ENCODE measurements around the gene PPFIBP1. TPM values are rescaled to one million over a fixed set of nuclear protein-coding genes. Genes with fewer than 3 reads are reported as not detected.
A peak's percentile ranks its signal among the peaks of the same experiment; 100 is the strongest.

The PPFIBP1 gene
- total RNA-seq, 4 donors from 2014 or later: 135 to 199 (median 167) TPM

DNA sequence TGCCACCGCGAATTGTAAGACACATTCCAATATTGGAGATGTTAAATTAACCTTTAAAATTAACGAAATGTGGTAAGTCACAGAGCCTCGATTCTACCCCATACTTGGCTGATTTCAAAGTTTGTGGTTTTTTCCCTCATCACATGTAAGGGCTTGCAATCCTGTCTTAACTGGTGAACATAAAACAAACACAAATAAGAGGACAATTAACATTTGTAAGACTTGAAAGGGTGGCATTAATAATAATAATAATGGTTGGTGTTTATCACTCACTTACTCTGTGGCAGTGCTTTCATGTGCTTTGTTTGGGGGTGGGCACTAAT lies 26.6 kb downstream of the PPFIBP1 start:
- peak overlapping the region; percentile 63 to 80 (median 77) for H3K27ac ChIP-seq
- TF ChIP-seq, protein P1, sequence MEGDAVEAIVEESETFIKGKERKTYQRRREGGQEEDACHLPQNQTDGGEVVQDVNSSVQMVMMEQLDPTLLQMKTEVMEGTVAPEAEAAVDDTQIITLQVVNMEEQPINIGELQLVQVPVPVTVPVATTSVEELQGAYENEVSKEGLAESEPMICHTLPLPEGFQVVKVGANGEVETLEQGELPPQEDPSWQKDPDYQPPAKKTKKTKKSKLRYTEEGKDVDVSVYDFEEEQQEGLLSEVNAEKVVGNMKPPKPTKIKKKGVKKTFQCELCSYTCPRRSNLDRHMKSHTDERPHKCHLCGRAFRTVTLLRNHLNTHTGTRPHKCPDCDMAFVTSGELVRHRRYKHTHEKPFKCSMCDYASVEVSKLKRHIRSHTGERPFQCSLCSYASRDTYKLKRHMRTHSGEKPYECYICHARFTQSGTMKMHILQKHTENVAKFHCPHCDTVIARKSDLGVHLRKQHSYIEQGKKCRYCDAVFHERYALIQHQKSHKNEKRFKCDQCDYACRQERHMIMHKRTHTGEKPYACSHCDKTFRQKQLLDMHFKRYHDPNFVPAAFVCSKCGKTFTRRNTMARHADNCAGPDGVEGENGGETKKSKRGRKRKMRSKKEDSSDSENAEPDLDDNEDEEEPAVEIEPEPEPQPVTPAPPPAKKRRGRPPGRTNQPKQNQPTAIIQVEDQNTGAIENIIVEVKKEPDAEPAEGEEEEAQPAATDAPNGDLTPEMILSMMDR (IDR thresholded peaks at IDR 0.05): no peak
- TF ChIP-seq POLR2A (IDR thresholded peaks at IDR 0.05): no peak
- intact Hi-C loops (cut with DNase I): no loop called here
- DNase-seq: no peak
- H3K27me3 ChIP-seq: no peaks in the 10 kb centered on the region
- no peaks in the 10 kb centered on the region for H3K9me3 ChIP-seq
- no peaks in the 10 kb centered on the region for H3K36me3 ChIP-seq
- 76 to 83% methylated on average over 4 of the region's 4 CpGs for WGBS, 2 donors
- H3K4me1 ChIP-seq: peaks cover 44 to 62% of the 10 kb centered on the region in 2 donors
- no peak overlapping the region for H3K4me3 ChIP-seq (replicated peaks in 1 of 3)

- peak overlapping the region; percentile 30 to 79 (median 48) for H3K27ac ChIP-seq
Observed at GRCh38 chr12:27551172-27551840, 27.3 kb downstream of the PPFIBP1 start.

DNA sequence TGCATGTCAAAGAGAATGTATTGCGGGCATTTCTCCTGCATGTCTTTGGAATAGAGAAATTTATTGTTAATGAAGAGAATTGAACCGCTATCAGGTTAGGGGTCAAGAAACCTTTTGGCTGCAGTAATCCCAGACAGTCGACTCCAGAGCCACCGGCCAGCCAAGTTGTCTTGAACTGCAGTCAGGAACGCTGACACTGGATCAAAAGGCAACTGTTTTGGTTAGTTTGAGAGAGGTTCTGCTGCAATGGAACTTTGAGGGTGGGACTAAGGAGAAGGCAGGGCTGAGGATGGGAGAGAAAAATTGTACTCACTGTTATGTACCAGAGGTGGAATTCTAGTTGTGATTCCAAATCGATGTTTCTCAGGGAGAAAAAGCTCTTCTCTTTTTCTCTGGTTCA lies 28.2 kb downstream of the PPFIBP1 start:
- H3K36me3 ChIP-seq: no peaks in the 10 kb centered on the region
- WGBS, 2 donors: 87 to 90% methylated on average over 6 of the region's 6 CpGs
- H3K27me3 ChIP-seq: no peaks in the 10 kb centered on the region
- DNase-seq: no peak
- peaks cover 48 to 73% of the 10 kb centered on the region in 2 donors for H3K4me1 ChIP-seq
- no peaks in the 10 kb centered on the region for H3K9me3 ChIP-seq
- TF ChIP-seq, protein P1 (IDR thresholded peaks at IDR 0.05): no peak
- TF ChIP-seq POLR2A (IDR thresholded peaks at IDR 0.05): no peak
- H3K4me3 ChIP-seq (replicated peaks in 1 of 3): no peak overlapping the region
- intact Hi-C loops (cut with DNase I): no loop called here
- H3K27ac ChIP-seq: peak overlapping the region in 1 of 3 donors; percentile 79

More at GRCh38 chr12:27551172-27551840, 27.3 kb downstream of the PPFIBP1 start:
- no peaks in the 10 kb centered on the region for H3K27me3 ChIP-seq
- DNase-seq: no peak
- 70 to 80% methylated on average over 9 of the region's 9 CpGs for WGBS, 2 donors
- H3K4me3 ChIP-seq (replicated peaks in 1 of 3): no peak overlapping the region
- intact Hi-C loops (cut with DNase I): no loop called here
- no peak for TF ChIP-seq POLR2A (IDR thresholded peaks at IDR 0.05)
- TF ChIP-seq, protein P1 (IDR thresholded peaks at IDR 0.05): no peak
- H3K9me3 ChIP-seq: no peaks in the 10 kb centered on the region
- peaks cover 46 to 64% of the 10 kb centered on the region in 2 donors for H3K4me1 ChIP-seq
- no peaks in the 10 kb centered on the region for H3K36me3 ChIP-seq

- WGBS, 2 donors: 90 to 94% methylated on average over 8 of the region's 8 CpGs
Observed at GRCh38 chr12:27552886-27553560, 29.0 kb downstream of the PPFIBP1 start.

More at GRCh38 chr12:27552886-27553560, 29.0 kb downstream of the PPFIBP1 start:
- Histone ChIP-seq H3K36me3 (no peaks in the 10 kb centered on the region), H3K27ac (peak overlapping the region in 1 of 3 donors; percentile 79), H3K4me1 (peaks cover 48 to 67% of the 10 kb centered on the region in 2 donors), H3K27me3 (no peaks in the 10 kb centered on the region), H3K9me3 (no peaks in the 10 kb centered on the region), H3K4me3 (replicated peaks in 1 of 3) (no peak overlapping the region)
- intact Hi-C loops (cut with DNase I): no loop called here
- TF ChIP-seq POLR2A (IDR thresholded peaks at IDR 0.05): no peak
- TF ChIP-seq, protein P1 (IDR thresholded peaks at IDR 0.05): no peak
- no peak for DNase-seq
